Brain pericyte (primary cell): ENCODE results near the gene GALR2.

Source experiments
- DNase-seq: peaks from one replicate; pipeline ENCODE4 v3.0.0-alpha.2; 2012; ENCODE audit warnings: low read depth, low spot score

The GALR2 gene

GRCh38 chr17:76079535-76079955 is 5.0 kb downstream of the GALR2 start:
- DNase-seq: no peak

GRCh38 chr17:76079956-76080767 is 5.6 kb downstream of the GALR2 start:
- no peak for DNase-seq

- no peak for DNase-seq
Measured at GRCh38 chr17:76080768-76081287, 6.2 kb downstream of the GALR2 start.

GRCh38 chr17:76081295-76082210 is 7.0 kb downstream of the GALR2 start:
- DNase-seq: no peak

GRCh38 chr17:76082326-76083251 is 8.0 kb downstream of the GALR2 start:
- no peak for DNase-seq

GRCh38 chr17:76083536-76084182 is 9.1 kb downstream of the GALR2 start:
- no peak for DNase-seq

- DNase-seq: no peak
Measured at GRCh38 chr17:76085066-76085730, 10.6 kb downstream of the GALR2 start.

- DNase-seq: no peak
Measured at GRCh38 chr17:76085731-76086366, 11.3 kb downstream of the GALR2 start.

GRCh38 chr17:76086384-76086783 is 11.8 kb downstream of the GALR2 start:
- no peak for DNase-seq

GRCh38 chr17:76087531-76087930 is 12.9 kb downstream of the GALR2 start:
- no peak for DNase-seq

GRCh38 chr17:76088041-76088867 is 13.7 kb downstream of the GALR2 start:
- DNase-seq: no peak

GRCh38 chr17:76088868-76089576 is 14.4 kb downstream of the GALR2 start:
- DNase-seq: no peak

GRCh38 chr17:76089680-76090516 is 15.3 kb downstream of the GALR2 start:
- DNase-seq: no peak

- DNase-seq: no peak
Measured at GRCh38 chr17:76090517-76091129, 16.0 kb downstream of the GALR2 start.

- no peak for DNase-seq
Measured at GRCh38 chr17:76091526-76092286, 17.1 kb downstream of the GALR2 start.
